ENCODE data around the gene RPS6KA2. TPM values are rescaled to one million over a fixed set of nuclear protein-coding genes. Genes with fewer than 3 reads are reported as not detected.
A peak's percentile ranks its signal among the peaks of the same experiment; 100 is the strongest.

RPS6KA2 gene
- total RNA-seq, 3 donors from 2014 or later = 23.7 to 124 (median 56.4) TPM

DNA sequence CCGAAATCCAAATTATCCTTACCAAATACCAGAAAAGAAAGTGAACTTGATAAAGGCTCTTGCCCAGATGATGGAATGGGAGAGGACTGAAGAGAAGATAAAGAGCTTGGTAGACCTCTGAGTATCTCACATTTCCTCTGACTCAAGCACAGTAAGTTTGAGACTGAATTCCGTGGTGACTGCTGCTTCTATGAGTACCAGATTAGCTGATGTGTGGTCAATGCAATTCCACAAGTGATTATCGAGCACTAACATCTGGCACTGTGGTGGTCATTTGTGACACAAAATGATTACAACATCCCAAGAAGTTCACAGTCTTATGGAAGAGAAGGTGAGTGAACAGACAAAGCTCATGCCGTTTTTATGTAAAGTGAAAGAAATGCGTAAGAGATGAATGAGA, 2.6 kb upstream of the RPS6KA2 start:
- DNase-seq (ENCODE audit: low spot score in 2 of 2) = no peak
- H3K36me3 ChIP-seq = no peaks in the 10 kb centered on the region
- no peaks in the 10 kb centered on the region for H3K4me1 ChIP-seq
- intact Hi-C loops (cut with DNase I; ENCODE audit: low total_unique reads) = no loop called here
- H3K9me3 ChIP-seq = no peaks in the 10 kb centered on the region
- TF ChIP-seq POLR2A (IDR thresholded peaks at IDR 0.05) (no peak), CTCF (IDR thresholded peaks at IDR 0.05) (no peak), POLR2AphosphoS5 (IDR thresholded peaks at IDR 0.05) (no peak)
- no peak overlapping the region for H3K27ac ChIP-seq
- no peaks in the 10 kb centered on the region for H3K27me3 ChIP-seq
- no peak overlapping the region for H3K4me3 ChIP-seq

GRCh38 chr6:166627875-166628801, 1.1 kb upstream of the RPS6KA2 start:
- Histone ChIP-seq H3K27ac (peak overlapping the region; percentile 73 to 75), H3K27me3 (no peaks in the 10 kb centered on the region), H3K36me3 (no peaks in the 10 kb centered on the region), H3K9me3 (no peaks in the 10 kb centered on the region), H3K4me3 (peak overlapping the region; percentile 60 to 88 (median 87)), H3K4me1 (no peaks in the 10 kb centered on the region)
- TF ChIP-seq POLR2A (IDR thresholded peaks at IDR 0.05) (no peak), POLR2AphosphoS5 (IDR thresholded peaks at IDR 0.05) (peak in 1 of 3 donors; percentile 2)
- intact Hi-C loops (cut with DNase I; ENCODE audit: low total_unique reads) = no loop called here
- peak; percentile 42 to 62 for DNase-seq (ENCODE audit: low spot score in 2 of 2)

GRCh38 chr6:166626177-166627032, 646 bp downstream of the RPS6KA2 start:
- Histone ChIP-seq H3K4me3 (peak overlapping the region; percentile 87 to 96 (median 88)), H3K27ac (peak overlapping the region; percentile 81 to 83), H3K4me1 (peaks cover 0 to under 1% of the 10 kb centered on the region in 2 donors), H3K27me3 (no peaks in the 10 kb centered on the region), H3K36me3 (no peaks in the 10 kb centered on the region), H3K9me3 (no peaks in the 10 kb centered on the region)
- intact Hi-C loops (cut with DNase I; ENCODE audit: low total_unique reads) = no loop called here
- peak; percentile 32 to 59 for DNase-seq (ENCODE audit: low spot score in 2 of 2)
- TF ChIP-seq POLR2A (IDR thresholded peaks at IDR 0.05) = no peak
- no peak for TF ChIP-seq POLR2AphosphoS5 (IDR thresholded peaks at IDR 0.05)
- TF ChIP-seq CTCF (IDR thresholded peaks at IDR 0.05) = no peak

- Histone ChIP-seq H3K27ac (peak overlapping the region; percentile 6 to 83), H3K36me3 (no peaks in the 10 kb centered on the region), H3K4me1 (peaks cover 0 to 11% of the 10 kb centered on the region in 2 donors), H3K4me3 (peak overlapping the region; percentile 87 to 96 (median 88)), H3K9me3 (no peaks in the 10 kb centered on the region), H3K27me3 (no peaks in the 10 kb centered on the region)
- intact Hi-C loops (cut with DNase I; ENCODE audit: low total_unique reads) = no loop called here
- no peak for TF ChIP-seq POLR2A (IDR thresholded peaks at IDR 0.05)
- TF ChIP-seq CTCF (IDR thresholded peaks at IDR 0.05) = no peak
- peak in 1 of 3 donors; percentile 12 for TF ChIP-seq POLR2AphosphoS5 (IDR thresholded peaks at IDR 0.05)
- DNase-seq (ENCODE audit: low spot score in 2 of 2) = no peak
Observed at GRCh38 chr6:166625356-166625755, 1.7 kb downstream of the RPS6KA2 start.

- H3K4me1 ChIP-seq = peaks cover 0 to 13% of the 10 kb centered on the region in 2 donors
- no peak for DNase-seq (ENCODE audit: low spot score in 2 of 2)
- H3K9me3 ChIP-seq = no peaks in the 10 kb centered on the region
- peak overlapping the region; percentile 6 to 13 for H3K27ac ChIP-seq
- H3K36me3 ChIP-seq = no peaks in the 10 kb centered on the region
- H3K27me3 ChIP-seq = no peaks in the 10 kb centered on the region
- no peak for TF ChIP-seq CTCF (IDR thresholded peaks at IDR 0.05)
- TF ChIP-seq POLR2AphosphoS5 (IDR thresholded peaks at IDR 0.05) = peak in 2 of 3 donors; percentile 14 to 31
- intact Hi-C loops (cut with DNase I; ENCODE audit: low total_unique reads) = no loop called here
- H3K4me3 ChIP-seq = no peak overlapping the region
Observed at GRCh38 chr6:166624275-166624674, 2.8 kb downstream of the RPS6KA2 start.

All from breast epithelium (tissue), 4 donors.